GM10248 (cell line): Measurements from ENCODE around the gene GPR18.

Source experiments
- CTCF ChIA-PET: fragments of 300-600 bp; sonication (Branson Sonifier 250); formaldehyde crosslinking; extraction: SDS; loops from one replicate; lab custom pipeline; 2021; ENCODE audit warnings: antibody characterized with exemption; lab: Yijun Ruan, JAX
- POLR2A ChIA-PET: fragments of 350-650 bp; sonication (Branson Sonifier 250); formaldehyde crosslinking; extraction: SDS; loops from one replicate; lab custom pipeline; 2020; ENCODE audit warnings: antibody characterized with exemption; lab: Yijun Ruan, JAX
- DNase-seq: peaks from one replicate; pipeline ENCODE4 v3.0.0; 2012; ENCODE audit errors: extremely low spot score
- TF ChIP-seq, protein P1 (sequence below): IDR thresholded peaks from 2 replicates; pipeline ENCODE4 v1.5.1; 2012; ENCODE audit warnings: mild to moderate bottlenecking, low read depth; ENCODE audit errors: extremely low read depth, missing control alignments, control extremely low read depth

The GPR18 gene

GRCh38 chr13:99273128-99273527 is 14.9 kb upstream of the GPR18 start:
- DNase-seq: no peak
- ChIA-PET POLR2A (no interaction called here), CTCF (interaction anchor here (1.4 to 23.7 kb wide), 6 partner anchors 8 to 164 kb away, joined by 4 to 363 read pairs (median 34); partner anchors contain the start of gene UBAC2)
- TF ChIP-seq, protein P1, sequence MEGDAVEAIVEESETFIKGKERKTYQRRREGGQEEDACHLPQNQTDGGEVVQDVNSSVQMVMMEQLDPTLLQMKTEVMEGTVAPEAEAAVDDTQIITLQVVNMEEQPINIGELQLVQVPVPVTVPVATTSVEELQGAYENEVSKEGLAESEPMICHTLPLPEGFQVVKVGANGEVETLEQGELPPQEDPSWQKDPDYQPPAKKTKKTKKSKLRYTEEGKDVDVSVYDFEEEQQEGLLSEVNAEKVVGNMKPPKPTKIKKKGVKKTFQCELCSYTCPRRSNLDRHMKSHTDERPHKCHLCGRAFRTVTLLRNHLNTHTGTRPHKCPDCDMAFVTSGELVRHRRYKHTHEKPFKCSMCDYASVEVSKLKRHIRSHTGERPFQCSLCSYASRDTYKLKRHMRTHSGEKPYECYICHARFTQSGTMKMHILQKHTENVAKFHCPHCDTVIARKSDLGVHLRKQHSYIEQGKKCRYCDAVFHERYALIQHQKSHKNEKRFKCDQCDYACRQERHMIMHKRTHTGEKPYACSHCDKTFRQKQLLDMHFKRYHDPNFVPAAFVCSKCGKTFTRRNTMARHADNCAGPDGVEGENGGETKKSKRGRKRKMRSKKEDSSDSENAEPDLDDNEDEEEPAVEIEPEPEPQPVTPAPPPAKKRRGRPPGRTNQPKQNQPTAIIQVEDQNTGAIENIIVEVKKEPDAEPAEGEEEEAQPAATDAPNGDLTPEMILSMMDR: no peak

DNA sequence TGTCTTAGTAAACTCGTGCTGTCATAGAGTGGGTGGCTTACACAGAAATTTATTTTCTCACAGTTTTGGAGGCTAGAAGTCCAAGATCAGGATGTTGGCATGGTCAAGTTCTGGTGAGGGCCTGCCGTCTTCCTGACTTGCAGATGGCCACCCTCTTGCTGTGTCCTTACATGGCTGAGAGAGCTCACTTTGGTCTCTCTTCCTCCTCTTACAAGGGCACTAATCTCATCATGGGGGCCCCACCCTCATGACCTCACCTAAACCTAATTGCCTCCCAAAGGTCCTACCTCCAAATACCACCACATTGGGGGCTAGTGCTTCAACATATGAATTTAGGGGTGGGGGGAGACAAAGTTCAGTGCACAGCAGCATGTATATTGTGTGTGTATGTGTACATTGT is 14.3 kb upstream of the GPR18 start:
- ChIA-PET POLR2A (interaction anchor here (1.4 kb wide), 1 partner anchor 10 kb away, joined by 3 read pairs; no protein-coding TSS in a partner anchor), CTCF (interaction anchor here (1.0 to 23.7 kb wide), 8 partner anchors 14 to 235 kb away, joined by 4 to 363 read pairs (median 42); partner anchors contain the start of gene UBAC2)
- TF ChIP-seq, protein P1: no peak
- no peak for DNase-seq

- ChIA-PET POLR2A (interaction anchor here (1.4 kb wide), 1 partner anchor 11 kb away, joined by 3 read pairs; no protein-coding TSS in a partner anchor), CTCF (interaction anchor here (1.0 to 23.7 kb wide), 19 partner anchors 9 to 236 kb away, joined by 3 to 363 read pairs (median 19); partner anchors contain the start of gene UBAC2)
- TF ChIP-seq, protein P1: no peak
- DNase-seq: no peak
Observed at GRCh38 chr13:99271249-99271648, 13.1 kb upstream of the GPR18 start.

- POLR2A ChIA-PET: no interaction called here
- no peak for DNase-seq
- CTCF ChIA-PET: interaction anchor here (0.7 to 23.7 kb wide), 41 partner anchors 10 to 961 kb away, joined by 3 to 363 read pairs (median 12); partner anchors contain the start of genes GPR18, GPR183, TM9SF2 and UBAC2
- TF ChIP-seq, protein P1: no peak
Observed at GRCh38 chr13:99270518-99270917, 12.3 kb upstream of the GPR18 start.

- peak; percentile 37 for DNase-seq
- CTCF ChIA-PET: interaction anchor here (0.6 to 23.7 kb wide), 65 partner anchors 10 to 962 kb away, joined by 3 to 363 read pairs (median 5); partner anchors contain the start of genes GPR18, GPR183, TM9SF2 and UBAC2
- POLR2A ChIA-PET: interaction anchor here (0.6 kb wide), 1 partner anchor 68 kb away, joined by 9 read pairs; no protein-coding TSS in a partner anchor
- TF ChIP-seq, protein P1: peak; percentile 79
Observed at GRCh38 chr13:99269627-99270241, 11.6 kb upstream of the GPR18 start.

DNA sequence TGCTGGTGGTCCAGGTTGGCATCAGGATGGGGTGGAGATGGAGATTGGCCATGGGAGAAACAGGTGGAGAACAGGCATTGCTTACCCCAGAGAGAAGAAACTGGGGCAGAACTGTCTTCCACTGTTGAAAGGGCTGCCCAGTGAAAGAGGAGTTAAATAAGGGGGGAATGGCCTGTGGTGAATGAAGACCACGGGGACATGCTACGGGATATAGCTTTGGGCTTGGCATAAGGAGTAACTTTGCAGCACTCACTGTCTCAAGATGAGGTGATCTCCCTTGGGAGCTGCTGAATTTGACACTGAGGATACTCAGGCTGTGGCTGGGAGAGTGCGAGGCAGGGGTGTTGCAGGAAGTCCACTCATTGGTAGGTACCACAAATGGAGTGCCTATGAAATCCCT is 10.6 kb upstream of the GPR18 start:
- TF ChIP-seq, protein P1: no peak
- ChIA-PET CTCF (interaction anchor here (0.6 to 23.7 kb wide), 48 partner anchors 9 to 963 kb away, joined by 3 to 363 read pairs (median 6); partner anchors contain the start of genes GPR18, GPR183, TM9SF2 and UBAC2), POLR2A (interaction anchor here (0.6 kb wide), 1 partner anchor 85 kb away, joined by 5 read pairs; no protein-coding TSS in a partner anchor)
- no peak for DNase-seq
